OCI-LY3 (cell line): ENCODE data around the gene FSTL4.

Source experiments
- EZH2phosphoT487 ChIP-seq: fragments of 200-600 bp; shearing (Covaris generic); IDR thresholded peaks from 2 replicates; pipeline ENCODE4 v1.6.1; 2018; ENCODE audit warnings: antibody characterized with exemption, mixed run types, low read depth
- TF ChIP-seq, protein P1 (sequence below): fragments of 200-600, 300-600 bp; sonication (generic); IDR thresholded peaks from 2 replicates; pipeline ENCODE4 v1.5.1; 2014; ENCODE audit warnings: antibody characterized with exemption, low read length, low read depth

DNA sequence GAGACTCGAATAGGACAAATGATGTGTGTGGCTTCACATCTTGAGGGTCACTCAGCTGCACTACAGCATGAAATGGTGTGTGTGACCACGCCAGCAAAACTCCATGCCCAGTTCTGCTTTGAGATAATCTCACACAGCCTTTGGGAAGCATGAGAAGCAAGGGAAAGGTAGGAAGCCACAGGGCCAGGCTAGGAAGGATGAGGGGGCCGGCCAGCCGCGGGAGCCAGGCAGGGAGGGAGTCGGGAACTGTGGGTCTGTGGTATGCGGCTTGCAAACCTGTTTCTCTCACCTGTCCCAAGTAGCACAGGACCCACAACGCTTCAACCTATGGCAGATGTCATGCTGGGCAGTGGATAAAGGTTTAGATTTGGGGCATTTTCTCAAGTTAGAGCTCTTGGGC, 418.5 kb downstream of the FSTL4 start:
- TF ChIP-seq, protein P1, sequence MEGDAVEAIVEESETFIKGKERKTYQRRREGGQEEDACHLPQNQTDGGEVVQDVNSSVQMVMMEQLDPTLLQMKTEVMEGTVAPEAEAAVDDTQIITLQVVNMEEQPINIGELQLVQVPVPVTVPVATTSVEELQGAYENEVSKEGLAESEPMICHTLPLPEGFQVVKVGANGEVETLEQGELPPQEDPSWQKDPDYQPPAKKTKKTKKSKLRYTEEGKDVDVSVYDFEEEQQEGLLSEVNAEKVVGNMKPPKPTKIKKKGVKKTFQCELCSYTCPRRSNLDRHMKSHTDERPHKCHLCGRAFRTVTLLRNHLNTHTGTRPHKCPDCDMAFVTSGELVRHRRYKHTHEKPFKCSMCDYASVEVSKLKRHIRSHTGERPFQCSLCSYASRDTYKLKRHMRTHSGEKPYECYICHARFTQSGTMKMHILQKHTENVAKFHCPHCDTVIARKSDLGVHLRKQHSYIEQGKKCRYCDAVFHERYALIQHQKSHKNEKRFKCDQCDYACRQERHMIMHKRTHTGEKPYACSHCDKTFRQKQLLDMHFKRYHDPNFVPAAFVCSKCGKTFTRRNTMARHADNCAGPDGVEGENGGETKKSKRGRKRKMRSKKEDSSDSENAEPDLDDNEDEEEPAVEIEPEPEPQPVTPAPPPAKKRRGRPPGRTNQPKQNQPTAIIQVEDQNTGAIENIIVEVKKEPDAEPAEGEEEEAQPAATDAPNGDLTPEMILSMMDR: no peak
- TF ChIP-seq EZH2phosphoT487: no peak
